Mesenchymal stem cell (in vitro differentiated cells and primary cell): ENCODE measurements around the gene ITGAD.

Experiments used
- DNase-seq: peaks from one replicate; pipeline ENCODE4 v3.0.0-alpha.2; 2013
- H2AFZ ChIP-seq: one replicate; pipeline ENCODE4 v1.6.1; 2013; ENCODE audit warnings: low read depth, mild to moderate bottlenecking, control low read depth, inconsistent platforms, low read length, moderate library complexity
- H2AK5ac ChIP-seq: 2 replicates; pipeline ENCODE4 v1.6.1; 2013; ENCODE audit warnings: low read length, moderate library complexity, mild to moderate bottlenecking, inconsistent platforms; ENCODE audit not compliant: severe bottlenecking
- H2BK120ac ChIP-seq: one replicate; pipeline ENCODE4 v1.6.1; 2013; ENCODE audit warnings: low read depth, mild to moderate bottlenecking, inconsistent platforms, low read length, moderate library complexity
- H2BK12ac ChIP-seq, 2 experiments: one replicate each; pipeline ENCODE4 v1.6.1; 2013; ENCODE audit warnings: inconsistent platforms in 2 of 2, low read length in 2 of 2, mild to moderate bottlenecking in 2 of 2, moderate library complexity in 2 of 2, control low read depth in 1 of 2
- H2BK15ac ChIP-seq: one replicate; pipeline ENCODE4 v1.6.1; 2013; ENCODE audit warnings: mild to moderate bottlenecking, low read depth, inconsistent platforms; ENCODE audit not compliant: poor library complexity, severe bottlenecking
- H2BK5ac ChIP-seq: 2 replicates; pipeline ENCODE4 v1.6.1; 2013; ENCODE audit warnings: low read depth, mild to moderate bottlenecking, low read length, control low read depth, inconsistent platforms; ENCODE audit not compliant: poor library complexity, severe bottlenecking
- H3K14ac ChIP-seq, 2 experiments: one replicate each; pipeline ENCODE4 v1.6.1; 2013; ENCODE audit warnings: inconsistent platforms in 2 of 2, low read length in 2 of 2, control low read depth in 1 of 2, mild to moderate bottlenecking in 1 of 2, moderate library complexity in 1 of 2
- H3K18ac ChIP-seq, 2 experiments: one replicate each; pipeline ENCODE4 v1.6.1; 2013; ENCODE audit warnings: inconsistent platforms in 2 of 2, low read length in 2 of 2, control low read depth in 1 of 2, low read depth in 1 of 2, mild to moderate bottlenecking in 1 of 2
- H3K23ac ChIP-seq, 2 experiments: one replicate each; pipeline ENCODE4 v1.6.1; 2013; ENCODE audit warnings: inconsistent platforms in 2 of 2, low read length in 2 of 2, mild to moderate bottlenecking in 2 of 2, moderate library complexity in 2 of 2, control low read depth in 1 of 2
- H3K27ac ChIP-seq: 2 replicates; pipeline ENCODE4 v1.5.1; 2013; ENCODE audit warnings: mild to moderate bottlenecking, moderate library complexity, low read length, control low read depth, inconsistent platforms; ENCODE audit not compliant: poor library complexity, severe bottlenecking
- H3K27me3 ChIP-seq, 2 experiments: 2 replicates each; pipeline versions ENCODE4 v1.6.1 to v1.7.0; 2013; ENCODE audit warnings: low read length in 2 of 2, mild to moderate bottlenecking in 2 of 2, moderate library complexity in 2 of 2, control low read depth in 1 of 2, inconsistent platforms in 1 of 2; ENCODE audit not compliant: control insufficient read depth in 1 of 2, insufficient read depth in 1 of 2
- H3K36me3 ChIP-seq, 2 experiments: 2 replicates each; pipeline versions ENCODE4 v1.6.1 to v1.7.0; 2013; ENCODE audit warnings: low read length in 2 of 2, control low read depth in 1 of 2, inconsistent platforms in 1 of 2, low read depth in 1 of 2, mild to moderate bottlenecking in 1 of 2; ENCODE audit not compliant: insufficient read depth in 2 of 2, control insufficient read depth in 1 of 2
- H3K4ac ChIP-seq, 2 experiments: one replicate each; pipeline ENCODE4 v1.6.1; 2013; ENCODE audit warnings: inconsistent platforms in 2 of 2, low read length in 2 of 2, mild to moderate bottlenecking in 2 of 2, moderate library complexity in 2 of 2, control low read depth in 1 of 2, low read depth in 1 of 2
- H3K4me1 ChIP-seq: 2 replicates; pipeline ENCODE4 v1.6.1; 2013; ENCODE audit warnings: low read depth, low read length, control low read depth; ENCODE audit not compliant: control insufficient read depth, insufficient read depth
- H3K4me2 ChIP-seq: 2 replicates; pipeline ENCODE4 v1.6.1; 2013; ENCODE audit warnings: low read length, mild to moderate bottlenecking, inconsistent platforms; ENCODE audit not compliant: poor library complexity, severe bottlenecking
- H3K4me3 ChIP-seq, 2 experiments: 2 replicates each; pipeline versions ENCODE4 v1.5.1 to v1.7.0; 2013; ENCODE audit warnings: low read length in 2 of 2, mild to moderate bottlenecking in 2 of 2, control low read depth in 1 of 2, low read depth in 1 of 2; ENCODE audit not compliant: insufficient read depth in 1 of 2
- H3K79me1 ChIP-seq: replicated peaks from 2 replicates; pipeline ENCODE4 v1.6.1; 2013; ENCODE audit warnings: mild to moderate bottlenecking, control low read depth, low read length, inconsistent platforms; ENCODE audit not compliant: poor library complexity, severe bottlenecking
- H3K9ac ChIP-seq: 2 replicates; pipeline ENCODE4 v1.7.0; 2013; ENCODE audit warnings: mild to moderate bottlenecking, low read length, moderate library complexity
- H3K9me3 ChIP-seq: 2 replicates; pipeline ENCODE4 v1.7.0; 2013; ENCODE audit warnings: mild to moderate bottlenecking, low read length; ENCODE audit not compliant: control insufficient read depth
- H4K8ac ChIP-seq: one replicate; pipeline ENCODE4 v1.6.1; 2013; ENCODE audit warnings: inconsistent platforms, mild to moderate bottlenecking, low read length, moderate library complexity
- H4K91ac ChIP-seq: one replicate; pipeline ENCODE4 v1.6.1; 2013; ENCODE audit warnings: mild to moderate bottlenecking, low read length, inconsistent platforms
- WGBS: methylation state at CpG from one replicate; pipeline ENCODE4 v1.1.7; 2013; ENCODE audit warnings: mixed read lengths; 5-methylcytosine and 5-hydroxymethylcytosine counted together

ITGAD gene

GRCh38 chr16:31400191-31400590 lies 7.1 kb downstream of the ITGAD start:
- Histone ChIP-seq H3K79me1 (no peaks in the 10 kb centered on the region), H2BK15ac (no peak overlapping the region), H2BK12ac (no peak overlapping the region), H3K18ac (no peak overlapping the region), H3K4me1 (no peaks in the 10 kb centered on the region), H2AFZ (no peak overlapping the region), H3K14ac (no peak overlapping the region), H3K23ac (no peak overlapping the region), H2AK5ac (no peak overlapping the region), H4K8ac (no peak overlapping the region), H3K9me3 (peaks cover 10% of the 10 kb centered on the region), H4K91ac (no peak overlapping the region), H2BK120ac (no peak overlapping the region), H3K4me3 (no peak overlapping the region), H3K4ac (no peak overlapping the region), H3K27ac (no peak overlapping the region), H2BK5ac (no peak overlapping the region), H3K4me2 (no peak overlapping the region), H3K36me3 (no peaks in the 10 kb centered on the region), H3K9ac (no peak overlapping the region), H3K27me3 (peaks cover 0 to 6% of the 10 kb centered on the region in 2 experiments)
- DNase-seq, result no peak
- 73% methylated on average over 2 of the region's 2 CpGs for WGBS

GRCh38 chr16:31401436-31401835 lies 8.3 kb downstream of the ITGAD start:
- Histone ChIP-seq H3K14ac (no peak overlapping the region), H2BK12ac (no peak overlapping the region), H2AFZ (no peak overlapping the region), H3K4me2 (no peak overlapping the region), H3K79me1 (no peaks in the 10 kb centered on the region), H3K4me1 (no peaks in the 10 kb centered on the region), H3K4me3 (no peak overlapping the region), H3K36me3 (no peaks in the 10 kb centered on the region), H3K18ac (no peak overlapping the region), H3K4ac (no peak overlapping the region), H2AK5ac (no peak overlapping the region), H3K9me3 (peaks cover 10% of the 10 kb centered on the region), H2BK120ac (no peak overlapping the region), H3K23ac (no peak overlapping the region), H2BK5ac (no peak overlapping the region), H2BK15ac (no peak overlapping the region), H3K9ac (no peak overlapping the region), H3K27me3 (peaks cover 0 to 4% of the 10 kb centered on the region in 2 experiments), H4K91ac (no peak overlapping the region), H3K27ac (no peak overlapping the region), H4K8ac (no peak overlapping the region)
- no peak for DNase-seq
- WGBS, result 78% methylated on average over 11 of the region's 11 CpGs

- no peak overlapping the region for H3K4me2 ChIP-seq
- H3K18ac ChIP-seq, result no peak overlapping the region
- no peak overlapping the region for H4K91ac ChIP-seq
- H3K27ac ChIP-seq, result no peak overlapping the region
- no peak overlapping the region for H2AFZ ChIP-seq
- H3K4me1 ChIP-seq, result no peaks in the 10 kb centered on the region
- H3K23ac ChIP-seq, result no peak overlapping the region
- no peak overlapping the region for H2BK5ac ChIP-seq
- no peaks in the 10 kb centered on the region for H3K36me3 ChIP-seq
- H3K14ac ChIP-seq, result no peak overlapping the region
- H3K9me3 ChIP-seq, result peaks cover 10% of the 10 kb centered on the region
- H2AK5ac ChIP-seq, result no peak overlapping the region
- no peak overlapping the region for H4K8ac ChIP-seq
- no peak overlapping the region for H2BK15ac ChIP-seq
- no peak overlapping the region for H3K4ac ChIP-seq
- H3K27me3 ChIP-seq, result no peaks in the 10 kb centered on the region
- 81% methylated on average over 1 of the region's 1 CpG for WGBS
- no peak overlapping the region for H2BK120ac ChIP-seq
- H2BK12ac ChIP-seq, result no peak overlapping the region
- no peak overlapping the region for H3K4me3 ChIP-seq
- no peak overlapping the region for H3K9ac ChIP-seq
- no peak for DNase-seq
- no peaks in the 10 kb centered on the region for H3K79me1 ChIP-seq
Measured at GRCh38 chr16:31402687-31403086, 9.6 kb downstream of the ITGAD start.

- Histone ChIP-seq H2BK120ac (no peak overlapping the region), H3K27ac (no peak overlapping the region), H3K9me3 (peaks cover 10% of the 10 kb centered on the region), H3K27me3 (peaks cover 0 to 6% of the 10 kb centered on the region in 2 experiments), H4K8ac (no peak overlapping the region), H3K9ac (peak overlapping the region; percentile 79), H3K18ac (no peak overlapping the region), H2BK5ac (no peak overlapping the region), H2AK5ac (no peak overlapping the region), H3K36me3 (no peaks in the 10 kb centered on the region), H2BK12ac (no peak overlapping the region), H2AFZ (no peak overlapping the region), H2BK15ac (no peak overlapping the region), H3K4ac (no peak overlapping the region), H4K91ac (no peak overlapping the region), H3K4me1 (no peaks in the 10 kb centered on the region), H3K23ac (no peak overlapping the region), H3K4me2 (no peak overlapping the region), H3K4me3 (peak overlapping the region in 1 of 2 experiments; percentile 82), H3K14ac (no peak overlapping the region), H3K79me1 (no peaks in the 10 kb centered on the region)
- WGBS, result 73% methylated on average over 21 of the region's 21 CpGs
- no peak for DNase-seq
Measured at GRCh38 chr16:31403590-31404352, 10.6 kb downstream of the ITGAD start.
